PC-9 (cell line): ENCODE data around the gene NEK7. TPM values are rescaled to one million over a fixed set of nuclear protein-coding genes. Genes with fewer than 3 reads are reported as not detected.

Experiments used
- BruUV-seq: library from RNA; stranded (reverse); fragments of 400-500 nt; replicated peaks from 2 replicates; lab custom pipeline; 2021; lab: Mats Ljungman, UMichigan
- CTCF ChIA-PET: fragments of 300-600 bp; sonication (Branson Sonifier 250); formaldehyde crosslinking; loops from one replicate; lab custom pipeline; 2022; ENCODE audit warnings: antibody characterized with exemption; lab: Charles Lee
- POLR2A ChIA-PET: fragments of 300-600 bp; sonication (Branson Sonifier 250); formaldehyde crosslinking; loops from one replicate; lab custom pipeline; 2022; ENCODE audit warnings: antibody characterized with exemption; ENCODE audit not compliant: unreplicated experiment; lab: Charles Lee
- DNase-seq, 2 experiments: peaks; one replicate each; pipeline versions ENCODE4 v3.0.0 to v3.0.0-alpha.2; 2015 to 2022; ENCODE audit warnings: mixed read lengths in 1 of 2
- H2AFZ ChIP-seq: fragments of 200-600 bp; sonication (generic); 2 replicates; pipeline ENCODE4 v1.8.1; 2017; ENCODE audit warnings: antibody characterized with exemption
- H3F3A ChIP-seq: fragments of 200-600 bp; sonication (generic); 2 replicates; pipeline ENCODE4 v1.8.1; 2017; ENCODE audit warnings: antibody characterized with exemption, mild to moderate bottlenecking, low read depth; ENCODE audit not compliant: insufficient read depth
- H3K27ac ChIP-seq: fragments of 200-600 bp; sonication (generic); 2 replicates; pipeline ENCODE4 v1.6.1; 2016; ENCODE audit warnings: mixed run types
- H3K27me3 ChIP-seq: fragments of 200-600 bp; sonication (generic); 2 replicates; pipeline ENCODE4 v1.6.1; 2016; ENCODE audit warnings: low read depth, mixed run types; ENCODE audit not compliant: insufficient read depth
- H3K36me3 ChIP-seq: fragments of 200-600 bp; sonication (generic); 2 replicates; pipeline ENCODE4 v1.6.1; 2016; ENCODE audit warnings: low read depth, mixed run types
- H3K4me1 ChIP-seq: fragments of 200-600 bp; sonication (generic); replicated peaks from 2 replicates; pipeline ENCODE4 v1.6.1; 2016; ENCODE audit warnings: mixed run types; ENCODE audit not compliant: insufficient read depth
- H3K4me2 ChIP-seq: fragments of 200-600 bp; sonication (generic); 2 replicates; pipeline ENCODE4 v1.6.1; 2017; ENCODE audit warnings: mixed run types
- H3K4me3 ChIP-seq: fragments of 200-600 bp; sonication (generic); 2 replicates; pipeline ENCODE4 v1.6.1; 2016; ENCODE audit warnings: mixed run types
- H3K79me2 ChIP-seq: fragments of 200-600 bp; sonication (generic); 2 replicates; pipeline ENCODE4 v1.6.1; 2017; ENCODE audit warnings: low read depth, mixed run types
- H3K9me2 ChIP-seq: fragments of 200-600 bp; sonication (generic); 2 replicates; pipeline ENCODE4 v1.8.1; 2017; ENCODE audit warnings: mild to moderate bottlenecking; ENCODE audit not compliant: insufficient read depth
- H3K9me3 ChIP-seq: fragments of 200-600 bp; sonication (generic); 2 replicates; pipeline ENCODE4 v1.8.1; 2016; ENCODE audit warnings: low read depth; ENCODE audit not compliant: insufficient read depth
- H4K20me1 ChIP-seq: fragments of 200-600 bp; sonication (generic); 2 replicates; pipeline ENCODE4 v1.8.1; 2017; ENCODE audit not compliant: insufficient read depth
- CTCF ChIP-seq: fragments of 200-600 bp; sonication (generic); conservative IDR thresholded peaks from 2 replicates; pipeline ENCODE4 v1.6.1; 2017; ENCODE audit warnings: mixed run types, antibody characterized with exemption, mild to moderate bottlenecking, moderate library complexity
- EZH2 ChIP-seq: fragments of 200-600 bp; sonication (generic); IDR thresholded peaks from 2 replicates; pipeline ENCODE4 v1.8.0; 2017; ENCODE audit warnings: antibody characterized with exemption, low read depth
- intact Hi-C: fragments of 100-400 bp; cut with micrococcal nuclease; formaldehyde crosslinking; loops from one replicate; pipeline ENCODE4 v1.10.0; 2022; ENCODE audit not compliant: unreplicated experiment
- total RNA-seq: library from RNA; stranded (reverse); gene quantifications from 2 replicates; pipeline ENCODE4 v1.2.3, GENCODE V29; 2021

Gene NEK7
- total RNA-seq, 1 experiment from 2014 or later: 67.4 TPM

GRCh38 chr1:198206292-198206691 lies 49.5 kb downstream of the NEK7 start:
- no peaks in the 10 kb centered on the region for H3K27me3 ChIP-seq
- TF ChIP-seq CTCF (no peak), EZH2 (no peak)
- peaks cover 27% of the 10 kb centered on the region; the same call in 1 of the 2 replicates for H3K79me2 ChIP-seq
- H3K27ac ChIP-seq: no peak overlapping the region
- H3K4me3 ChIP-seq: no peak overlapping the region
- intact Hi-C loops: no loop called here
- CTCF ChIA-PET: no interaction called here
- H3K4me2 ChIP-seq: no peak overlapping the region
- H2AFZ ChIP-seq: no peak overlapping the region
- no peaks in the 10 kb centered on the region for H3K9me3 ChIP-seq
- no peaks in the 10 kb centered on the region for H3K4me1 ChIP-seq
- POLR2A ChIA-PET: no interaction called here
- DNase-seq: no peak
- no peaks in the 10 kb centered on the region for H3K36me3 ChIP-seq
- H4K20me1 ChIP-seq: peaks cover 8% of the 10 kb centered on the region; the same call in 1 of the 2 replicates
- H3F3A ChIP-seq: no peaks in the 10 kb centered on the region; the same call in 1 of the 2 replicates
- no peaks in the 10 kb centered on the region for H3K9me2 ChIP-seq
- BruUV-seq: no TSS peak

GRCh38 chr1:198211696-198212095 lies 54.9 kb downstream of the NEK7 start:
- no peaks in the 10 kb centered on the region for H3K27me3 ChIP-seq
- peaks cover 3% of the 10 kb centered on the region; the same call in 1 of the 2 replicates for H4K20me1 ChIP-seq
- CTCF ChIA-PET: no interaction called here
- H3K4me2 ChIP-seq: no peak overlapping the region
- H3K79me2 ChIP-seq: 0 out of 2 replicates have a peak, but pooled peaks cover 14% of the 10 kb centered on the region
- H3K27ac ChIP-seq: no peak overlapping the region
- H3K9me2 ChIP-seq: no peaks in the 10 kb centered on the region
- POLR2A ChIA-PET: no interaction called here
- no peak overlapping the region for H2AFZ ChIP-seq
- H3F3A ChIP-seq: no peaks in the 10 kb centered on the region
- BruUV-seq: no TSS peak
- H3K36me3 ChIP-seq: no peaks in the 10 kb centered on the region
- no peak overlapping the region for H3K4me3 ChIP-seq
- peaks cover 3% of the 10 kb centered on the region; the same call in 1 of the 2 replicates for H3K9me3 ChIP-seq
- TF ChIP-seq EZH2: no peak
- TF ChIP-seq CTCF: no peak
- no peak for DNase-seq
- intact Hi-C loops: no loop called here
- no peaks in the 10 kb centered on the region for H3K4me1 ChIP-seq

GRCh38 chr1:198212126-198212525 lies 55.3 kb downstream of the NEK7 start:
- no peaks in the 10 kb centered on the region for H3K36me3 ChIP-seq
- H3K27me3 ChIP-seq: no peaks in the 10 kb centered on the region
- 0 out of 2 replicates have a peak, but pooled peaks cover 11% of the 10 kb centered on the region for H3K79me2 ChIP-seq
- intact Hi-C loops: no loop called here
- H3K27ac ChIP-seq: no peak overlapping the region
- CTCF ChIA-PET: no interaction called here
- no peak overlapping the region for H3K4me3 ChIP-seq
- H2AFZ ChIP-seq: no peak overlapping the region
- peaks cover 3% of the 10 kb centered on the region; the same call in 1 of the 2 replicates for H4K20me1 ChIP-seq
- POLR2A ChIA-PET: no interaction called here
- no peaks in the 10 kb centered on the region for H3F3A ChIP-seq
- no peaks in the 10 kb centered on the region for H3K9me2 ChIP-seq
- no peak for DNase-seq
- no peak overlapping the region for H3K4me2 ChIP-seq
- TF ChIP-seq CTCF (no peak), EZH2 (no peak)
- no TSS peak for BruUV-seq
- peaks cover 3% of the 10 kb centered on the region; the same call in 1 of the 2 replicates for H3K9me3 ChIP-seq
- H3K4me1 ChIP-seq: no peaks in the 10 kb centered on the region
